Heart left ventricle (tissue), 16 donors: ENCODE results near the gene COMMD1. TPM values are rescaled to one million over a fixed set of nuclear protein-coding genes. Genes with fewer than 3 reads are reported as not detected.

Experiments
- ATAC-seq, 4 donors: fragments of 200-7000 bp; cut with Tn5 transposase; one replicate each; pipeline ENCODE4 v1.9.1; 2020 to 2022; ENCODE audit warnings: moderate library complexity in 4 of 4, mild to moderate bottlenecking in 3 of 4, moderate number of reproducible peaks in 1 of 4
- DNase-seq, 5 donors: peaks; one replicate each; pipeline ENCODE4 v3.0.0-alpha.2; 2020
- H3K27ac ChIP-seq, 12 donors: fragments of 200-600 bp; sonication (generic) in 4 of 12; one replicate each; pipeline versions ENCODE4 v1.5.0 to v1.8.0; 2016 to 2022; ENCODE audit warnings: mild to moderate bottlenecking in 2 of 12
- H3K27me3 ChIP-seq, 9 donors: fragments of 200-600 bp; sonication (generic) in 2 of 9; one replicate each; pipeline versions ENCODE4 v1.5.1 to v1.8.0; 2016 to 2022; ENCODE audit warnings: mild to moderate bottlenecking in 3 of 9
- H3K36me3 ChIP-seq, 9 donors: fragments of 200-600 bp; sonication (generic) in 2 of 9; one replicate each; pipeline versions ENCODE4 v1.5.0 to v1.8.0; 2018 to 2022; ENCODE audit warnings: mild to moderate bottlenecking in 2 of 9
- H3K4me1 ChIP-seq, 12 donors: fragments of 200-600 bp; sonication (generic) in 4 of 12; one replicate each; pipeline versions ENCODE4 v1.5.0 to v1.8.0; 2016 to 2022; ENCODE audit warnings: mild to moderate bottlenecking in 3 of 12
- H3K4me3 ChIP-seq, 12 donors: fragments of 200-600 bp; sonication (generic) in 4 of 12; one replicate each; pipeline versions ENCODE4 v1.5.0 to v1.8.0; 2017 to 2022; ENCODE audit warnings: mild to moderate bottlenecking in 9 of 12, moderate library complexity in 4 of 12
- H3K9me3 ChIP-seq, 12 donors: fragments of 200-600 bp; sonication (generic) in 4 of 12; one replicate each; pipeline versions ENCODE4 v1.5.0 to v1.8.0; 2016 to 2022; ENCODE audit warnings: mild to moderate bottlenecking in 1 of 12
- CTCF ChIP-seq, 12 donors: fragments of 200-600 bp; sonication (generic) in 4 of 12; IDR thresholded peaks; one replicate each; pipeline versions ENCODE4 v1.5.0 to v1.8.0; 2018 to 2022; ENCODE audit warnings: antibody characterized with exemption in 12 of 12, mild to moderate bottlenecking in 5 of 12
- POLR2A ChIP-seq, 2 donors: fragments of 450-650 bp; IDR thresholded peaks; one replicate each; pipeline ENCODE4 v1.6.1; 2017; ENCODE audit warnings: antibody characterized with exemption in 2 of 2, mild to moderate bottlenecking in 2 of 2, moderate library complexity in 2 of 2
- WGBS, 4 donors: extraction: QIAGEN DNeasy Blood & Tissue Kit in 2 of 4; methylation state at CpG; one replicate each; pipeline versions ENCODE4 v1.1.5 to v1.1.7; 2013 to 2018; 5-methylcytosine and 5-hydroxymethylcytosine counted together
- intact Hi-C, 10 donors: fragments of 100-400 bp; cut with DNase I; formaldehyde crosslinking; loops; one replicate each; pipeline versions ENCODE4 v1.11.1 to v1.14.2; 2022
- polyA plus RNA-seq, 2 donors: library from polyadenylated mRNA; stranded (reverse); fragments of 200-250 nt; gene quantifications; one replicate each; pipeline ENCODE4 v1.2.3, GENCODE V29; 2013
- total RNA-seq, 9 donors: library from RNA; depleted of rRNA in 2 of 9; stranded (reverse); fragments of >200 nt in 2 of 9; fragmentation: NEBNext Ultra II Directional in 3 of 9; extraction: Animal tissue kit (Norgen Biotek cat#: 25700) in 3 of 9; gene quantifications; one replicate each; pipeline versions ENCODE4 v1.1.0 to v1.2.4, GENCODE V29; 2016 to 2023
- donor health status: ischemic (EF 13 %, LVEDD 7.1; RV severe dilation, severe dysfunction).
- donor health status: healthy with polysubstance abuse.
- donor health status: DM: no; HTN: yes; CAD: no.
- donor health status: DM: no; HTN: no; CAD: no.
- donor health status: ischemic (EF 25% LVEDD 6.9; RV normal size, moderate dysfunction).
- donor health status: ischemic (EF 25% LVEDD 5.7; RV mildly dilated, moderate dysfunction).
- donor health status: healthy.
- donor health status: DM: yes; HTN: yes; CAD: no.
- donor health status: ischemic (EF 35%, LVEDD 5.7; RV mildly dilated, moderate dysfunction).
- donor health status: nonischemic (EF 11% LVEDD 7.7; RV severe dilation, severe dysfunction).
- donor health status: DM: yes; HTN: yes; CAD: no.
- donor health status: PGD.
- donor health status: ischemic (EF 29% LVEDD 5.4; RV normal size, mild dysfunction).
- donor health status: nonischemic (EF 23%, LVEDD 6.1; RV moderate dilation, normal function).

COMMD1 gene
- total and polyA plus RNA-seq, 11 donors, result 50.1 to 99.5 (median 69.3) TPM

DNA sequence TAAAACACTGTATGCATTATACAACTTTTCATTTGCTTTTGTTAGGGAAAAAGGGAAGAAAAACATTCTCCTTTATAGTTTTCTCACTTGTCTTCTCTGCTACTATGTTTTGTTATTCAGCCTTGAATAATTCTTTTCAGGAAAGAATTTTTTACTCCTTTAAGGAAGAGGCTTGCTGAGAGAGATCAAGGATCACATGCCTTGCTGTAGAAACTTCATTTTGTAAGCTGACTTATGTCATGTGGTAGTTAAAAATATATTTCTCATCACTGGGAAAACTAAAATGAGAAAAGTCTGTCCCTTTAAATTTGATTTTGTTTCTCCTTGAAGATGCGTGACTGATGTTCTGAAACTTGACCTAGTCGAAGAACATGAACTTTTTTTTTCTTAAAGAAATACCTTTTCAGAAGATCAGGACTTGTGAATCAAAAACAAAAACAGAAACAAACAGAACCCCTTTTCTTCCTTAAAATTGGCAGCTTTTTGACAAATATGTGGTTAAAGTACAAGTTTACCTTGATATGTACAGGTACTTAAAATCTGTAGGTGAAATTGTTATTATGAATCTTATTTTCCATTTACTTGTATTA, 145.1 kb downstream of the COMMD1 start:
- intact Hi-C loops, result no loop called here
- Histone ChIP-seq H3K4me1 (peaks cover 0 to 21% (median 4%) of the 10 kb centered on the region in 12 donors), H3K36me3 (no peaks in the 10 kb centered on the region), H3K27me3 (no peaks in the 10 kb centered on the region), H3K4me3 (no peak overlapping the region), H3K27ac (peak overlapping the region in 1 of 12 donors; percentile 33), H3K9me3 (no peaks in the 10 kb centered on the region)
- TF ChIP-seq CTCF (IDR thresholded peaks at IDR 0.05) (no peak), POLR2A (IDR thresholded peaks at IDR 0.05) (no peak)
- DNase-seq (no peak), ATAC-seq (no peak)
- 29 to 40% (median 35%) methylated on average over 2 of the region's 2 CpGs for WGBS, 4 donors

GRCh38 chr2:62054029-62054791, 148.7 kb downstream of the COMMD1 start:
- peak in 1 of 4 donors; percentile 52 for ATAC-seq
- H3K36me3 ChIP-seq, result no peaks in the 10 kb centered on the region
- TF ChIP-seq POLR2A (IDR thresholded peaks at IDR 0.05), result no peak
- no peak for TF ChIP-seq CTCF (IDR thresholded peaks at IDR 0.05)
- 57 to 70% (median 61%) methylated on average over 4 of the region's 4 CpGs for WGBS, 4 donors
- no peaks in the 10 kb centered on the region for H3K9me3 ChIP-seq
- peak overlapping the region in 1 of 12 donors; percentile 0 for H3K27ac ChIP-seq
- no peak overlapping the region for H3K4me3 ChIP-seq
- no peaks in the 10 kb centered on the region for H3K27me3 ChIP-seq
- peaks cover 0 to 21% (median 7%) of the 10 kb centered on the region in 12 donors for H3K4me1 ChIP-seq
- intact Hi-C loops, result no loop called here
- no peak for DNase-seq

DNA sequence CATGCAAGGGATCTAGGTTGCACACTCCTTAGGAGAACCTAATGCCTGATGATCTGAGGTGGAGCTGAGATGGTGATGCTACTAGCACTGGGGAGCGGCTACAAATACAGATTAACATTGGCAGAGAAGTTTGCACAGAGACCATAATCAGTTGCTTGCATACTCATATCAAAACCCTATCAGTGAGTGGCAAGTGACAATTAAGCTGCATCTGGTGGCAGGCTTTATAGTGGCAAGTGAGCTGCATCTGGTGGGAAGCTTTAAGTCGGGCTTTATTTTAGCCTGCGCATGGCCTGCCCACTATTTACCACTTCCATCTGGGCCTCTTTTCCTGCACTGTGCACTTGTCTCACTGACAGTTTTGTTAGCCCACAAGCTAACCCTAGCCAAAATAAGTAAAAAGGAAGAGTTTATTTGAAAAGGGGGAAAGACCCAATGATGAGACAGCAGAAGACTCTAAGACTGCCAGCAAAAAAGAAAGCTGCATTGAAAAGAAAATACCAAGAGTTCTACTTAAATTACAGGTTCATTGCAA, 149.5 kb downstream of the COMMD1 start:
- Histone ChIP-seq H3K27ac (no peak overlapping the region), H3K4me1 (peaks cover 0 to 21% (median 7%) of the 10 kb centered on the region in 12 donors), H3K4me3 (no peak overlapping the region), H3K27me3 (no peaks in the 10 kb centered on the region), H3K36me3 (no peaks in the 10 kb centered on the region), H3K9me3 (peaks cover 0 to 2% (median 0%) of the 10 kb centered on the region in 12 donors)
- TF ChIP-seq POLR2A (IDR thresholded peaks at IDR 0.05) (no peak), CTCF (IDR thresholded peaks at IDR 0.05) (no peak)
- DNase-seq, result no peak
- intact Hi-C loops, result no loop called here
- no peak for ATAC-seq
- WGBS, 4 donors, result 84 to 93% (median 88%) methylated on average over 3 of the region's 3 CpGs

- no peak for ATAC-seq
- intact Hi-C loops, result no loop called here
- H3K9me3 ChIP-seq, result peaks cover 0 to 10% (median 0%) of the 10 kb centered on the region in 12 donors
- TF ChIP-seq POLR2A (IDR thresholded peaks at IDR 0.05) (no peak), CTCF (IDR thresholded peaks at IDR 0.05) (no peak)
- no peaks in the 10 kb centered on the region for H3K27me3 ChIP-seq
- 87 to 90% (median 88%) methylated on average over 3 of the region's 3 CpGs for WGBS, 4 donors
- no peak for DNase-seq
- H3K27ac ChIP-seq, result no peak overlapping the region
- peaks cover 0 to 14% (median 5%) of the 10 kb centered on the region in 12 donors for H3K4me1 ChIP-seq
- H3K36me3 ChIP-seq, result no peaks in the 10 kb centered on the region
- H3K4me3 ChIP-seq, result no peak overlapping the region
Observed at GRCh38 chr2:62055724-62056336, 150.4 kb downstream of the COMMD1 start.
